HepG2 (cell line): ENCODE measurements around the gene AKAP12. TPM values are rescaled to one million over a fixed set of nuclear protein-coding genes. Genes with fewer than 3 reads are reported as not detected.

Experiments
- DDIT3 ChIP-seq: sonication (generic); formaldehyde crosslinking; IDR thresholded peaks from 2 replicates; pipeline ENCODE4 v1.4.0; 2020; ENCODE audit warnings: mild to moderate bottlenecking, missing genetic modification reagents
- GLI4 ChIP-seq: sonication (generic); formaldehyde crosslinking; IDR thresholded peaks from 2 replicates; pipeline ENCODE4 v1.5.1; 2020; ENCODE audit warnings: missing genetic modification reagents, mild to moderate bottlenecking, moderate library complexity, borderline replicate concordance
- HDAC6 ChIP-seq: fragments of 200-600 bp; sonication (generic); IDR thresholded peaks from 2 replicates; pipeline ENCODE4 v1.7.0; 2017; ENCODE audit warnings: mild to moderate bottlenecking, antibody characterized with exemption, low read length, low read depth
- ISX ChIP-seq: sonication (generic); formaldehyde crosslinking; conservative IDR thresholded peaks from 2 replicates; pipeline ENCODE4 v1.5.0; 2020; ENCODE audit warnings: missing genetic modification reagents
- KDM5B ChIP-seq: sonication (generic); formaldehyde crosslinking; IDR thresholded peaks from 2 replicates; pipeline ENCODE4 v1.4.0; 2020; ENCODE audit warnings: missing genetic modification reagents, mild to moderate bottlenecking, borderline replicate concordance
- NRL ChIP-seq: sonication (generic); formaldehyde crosslinking; IDR thresholded peaks from 2 replicates; pipeline ENCODE4 v1.5.0; 2020; ENCODE audit warnings: missing genetic modification reagents, mild to moderate bottlenecking, moderate library complexity, borderline replicate concordance
- SPEN ChIP-seq: sonication (generic); formaldehyde crosslinking; IDR thresholded peaks from 2 replicates; pipeline ENCODE4 v1.5.1; 2020; ENCODE audit warnings: low read depth, mild to moderate bottlenecking, missing genetic modification reagents
- UBTF ChIP-seq: sonication (generic); formaldehyde crosslinking; IDR thresholded peaks from 2 replicates; pipeline ENCODE4 v1.4.0; 2020; ENCODE audit warnings: mild to moderate bottlenecking, missing genetic modification reagents
- ZKSCAN5 ChIP-seq: sonication (generic); formaldehyde crosslinking; IDR thresholded peaks from 2 replicates; pipeline ENCODE4 v1.5.1; 2020; ENCODE audit warnings: mild to moderate bottlenecking, missing genetic modification reagents
- ZMYM3 ChIP-seq: sonication (generic); formaldehyde crosslinking; IDR thresholded peaks from 2 replicates; pipeline ENCODE4 v1.5.1; 2020; ENCODE audit warnings: mild to moderate bottlenecking, missing genetic modification reagents
- ZNF260 ChIP-seq: sonication (generic); formaldehyde crosslinking; IDR thresholded peaks from 2 replicates; pipeline ENCODE4 v1.4.0; 2020; ENCODE audit warnings: missing genetic modification reagents, low read depth, mild to moderate bottlenecking, borderline replicate concordance
- ZNF282 ChIP-seq: fragments of 450-650 bp; IDR thresholded peaks from 2 replicates; pipeline ENCODE4 v1.6.1; 2018; ENCODE audit not compliant: partially characterized antibody
- ZNF567 ChIP-seq: sonication (generic); formaldehyde crosslinking; IDR thresholded peaks from 2 replicates; pipeline ENCODE4 v1.8.1; 2023; ENCODE audit warnings: mild to moderate bottlenecking, missing genetic modification reagents, borderline replicate concordance
- ZNF781 ChIP-seq: sonication (generic); formaldehyde crosslinking; IDR thresholded peaks from 2 replicates; pipeline ENCODE4 v1.5.1; 2020; ENCODE audit warnings: borderline replicate concordance, mild to moderate bottlenecking, missing genetic modification reagents; ENCODE audit errors: not compliant biosample characterization
- ZNF891 ChIP-seq: sonication (generic); formaldehyde crosslinking; IDR thresholded peaks from 2 replicates; pipeline ENCODE4 v1.5.0; 2020; ENCODE audit warnings: mild to moderate bottlenecking, missing genetic modification reagents
- polyA plus RNA-seq, 8 experiments: library from polyadenylated mRNA; depleted of rRNA in 3 of 8; stranded (reverse) in 7 of 8; unstranded in 1 of 8; fragments of >200 nt; fragmentation: Illumina TruSeq in 4 of 8; extraction: Trizol in 4 of 8; gene quantifications; 2 replicates each; pipeline versions ENCODE4 v1.2.1 to v1.2.3, GENCODE V29; 2011 to 2016; ENCODE audit warnings: low read depth in 4 of 8, missing spikeins in 1 of 8, mixed read lengths in 1 of 8; ENCODE audit not compliant: insufficient read depth in 1 of 8
- total RNA-seq, 5 experiments: library from RNA; depleted of rRNA; stranded (reverse); fragments of >200 nt; fragmentation: Illumina TruSeq; extraction: Trizol; gene quantifications; 2 replicates each; pipeline ENCODE4 v1.2.3, GENCODE V29; 2016; ENCODE audit warnings: low read depth in 1 of 5
- TF ChIP-seq, protein P1 (sequence below): sonication (generic); formaldehyde crosslinking; IDR thresholded peaks from 2 replicates; pipeline ENCODE4 v1.5.1; 2020; ENCODE audit warnings: missing genetic modification reagents, mild to moderate bottlenecking, borderline replicate concordance
- TF ChIP-seq, protein P2 (sequence below): sonication (generic); formaldehyde crosslinking; IDR thresholded peaks from 2 replicates; pipeline ENCODE4 v1.9.0; 2022; ENCODE audit warnings: missing genetic modification reagents, mild to moderate bottlenecking, borderline replicate concordance
- TF ChIP-seq, protein P3 (sequence below): IDR thresholded peaks from 2 replicates; pipeline ENCODE4 v1.6.1; 2016; ENCODE audit warnings: missing biosample characterization, missing genetic modification reagents, low read depth
- TF ChIP-seq, protein P4 (sequence below): IDR thresholded peaks from 2 replicates; pipeline ENCODE4 v1.6.1; 2016; ENCODE audit warnings: missing compliant biosample characterization, missing genetic modification reagents, borderline replicate concordance

Gene AKAP12
- total and polyA plus RNA-seq, 2 of the 13 experiments (the other 11 are each of a cell fraction or from before 2014, with no cell fraction given) = 10.6 to 19.0 TPM

GRCh38 chr6:151325075-151326050 is 85.6 kb downstream of the AKAP12 start (continued):
- 0 out of 2 replicates have a peak, but pooled peaks have one; percentile 41 for TF ChIP-seq ZNF891 (CRISPR knock-in tag)
- peak; percentile 77; the same call in 1 of the 2 replicates for TF ChIP-seq KDM5B (CRISPR knock-in tag)
- TF ChIP-seq ZNF567 = no peak
- TF ChIP-seq NRL (CRISPR knock-in tag) = peak; percentile 83; the same call in 1 of the 2 replicates
- TF ChIP-seq, protein P1, sequence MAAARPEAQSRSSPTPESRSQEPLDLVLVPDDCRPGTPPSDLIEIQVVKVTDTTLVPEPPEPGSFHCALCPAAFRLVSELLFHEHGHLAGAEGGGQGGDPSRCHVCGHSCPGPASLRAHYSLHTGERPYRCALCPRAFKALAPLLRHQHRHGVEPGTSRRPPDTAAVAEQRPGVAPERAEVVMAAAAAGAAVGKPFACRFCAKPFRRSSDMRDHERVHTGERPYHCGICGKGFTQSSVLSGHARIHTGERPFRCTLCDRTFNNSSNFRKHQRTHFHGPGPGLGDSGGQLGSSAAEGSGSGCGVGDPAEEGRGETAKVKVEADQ (CRISPR knock-in tag) = no peak
- no peak for TF ChIP-seq SPEN (CRISPR knock-in tag)
- no peak for TF ChIP-seq ZNF260
- no peak for TF ChIP-seq ZMYM3 (CRISPR knock-in tag)
- peak; percentile 85; the same call in 1 of the 2 replicates for TF ChIP-seq GLI4 (CRISPR knock-in tag)
- no peak for TF ChIP-seq ZNF781
- TF ChIP-seq HDAC6 = no peak
- no peak for TF ChIP-seq DDIT3 (CRISPR knock-in tag)
- no peak for TF ChIP-seq ZKSCAN5 (CRISPR knock-in tag)
- TF ChIP-seq, protein P2, sequence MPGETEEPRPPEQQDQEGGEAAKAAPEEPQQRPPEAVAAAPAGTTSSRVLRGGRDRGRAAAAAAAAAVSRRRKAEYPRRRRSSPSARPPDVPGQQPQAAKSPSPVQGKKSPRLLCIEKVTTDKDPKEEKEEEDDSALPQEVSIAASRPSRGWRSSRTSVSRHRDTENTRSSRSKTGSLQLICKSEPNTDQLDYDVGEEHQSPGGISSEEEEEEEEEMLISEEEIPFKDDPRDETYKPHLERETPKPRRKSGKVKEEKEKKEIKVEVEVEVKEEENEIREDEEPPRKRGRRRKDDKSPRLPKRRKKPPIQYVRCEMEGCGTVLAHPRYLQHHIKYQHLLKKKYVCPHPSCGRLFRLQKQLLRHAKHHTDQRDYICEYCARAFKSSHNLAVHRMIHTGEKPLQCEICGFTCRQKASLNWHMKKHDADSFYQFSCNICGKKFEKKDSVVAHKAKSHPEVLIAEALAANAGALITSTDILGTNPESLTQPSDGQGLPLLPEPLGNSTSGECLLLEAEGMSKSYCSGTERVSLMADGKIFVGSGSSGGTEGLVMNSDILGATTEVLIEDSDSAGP (CRISPR knock-in tag) = no peak
- TF ChIP-seq UBTF (CRISPR knock-in tag) = peak; percentile 64
- no peak for TF ChIP-seq ZNF282
- TF ChIP-seq, protein P3, sequence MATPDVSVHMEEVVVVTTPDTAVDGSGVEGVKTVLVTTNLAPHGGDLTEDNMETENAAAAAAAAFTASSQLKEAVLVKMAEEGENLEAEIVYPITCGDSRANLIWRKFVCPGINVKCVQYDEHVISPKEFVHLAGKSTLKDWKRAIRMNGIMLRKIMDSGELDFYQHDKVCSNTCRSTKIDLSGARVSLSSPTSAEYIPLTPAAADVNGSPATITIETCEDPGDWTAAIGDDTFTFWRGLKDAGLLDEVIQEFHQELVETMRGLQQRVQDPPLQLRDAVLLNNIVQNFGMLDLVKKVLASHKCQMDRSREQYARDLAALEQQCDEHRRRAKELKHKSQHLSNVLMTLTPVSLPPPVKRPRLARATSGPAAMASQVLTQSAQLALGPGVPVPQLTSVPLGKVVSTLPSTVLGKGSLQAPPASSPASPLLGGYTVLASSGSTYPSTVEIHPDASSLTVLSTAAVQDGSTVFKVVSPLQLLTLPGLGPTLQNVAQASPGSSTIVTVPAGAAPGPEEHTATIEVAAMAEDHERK (CRISPR knock-in tag) = no peak
- TF ChIP-seq, protein P4, sequence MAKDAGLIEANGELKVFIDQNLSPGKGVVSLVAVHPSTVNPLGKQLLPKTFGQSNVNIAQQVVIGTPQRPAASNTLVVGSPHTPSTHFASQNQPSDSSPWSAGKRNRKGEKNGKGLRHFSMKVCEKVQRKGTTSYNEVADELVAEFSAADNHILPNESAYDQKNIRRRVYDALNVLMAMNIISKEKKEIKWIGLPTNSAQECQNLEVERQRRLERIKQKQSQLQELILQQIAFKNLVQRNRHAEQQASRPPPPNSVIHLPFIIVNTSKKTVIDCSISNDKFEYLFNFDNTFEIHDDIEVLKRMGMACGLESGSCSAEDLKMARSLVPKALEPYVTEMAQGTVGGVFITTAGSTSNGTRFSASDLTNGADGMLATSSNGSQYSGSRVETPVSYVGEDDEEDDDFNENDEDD (CRISPR knock-in tag) = peak; percentile 66; the same call in 1 of the 2 replicates
- TF ChIP-seq ISX (CRISPR knock-in tag) = no peak
